H9 (cell line): Measurements from ENCODE around the gene NOVA1. TPM values are rescaled to one million over a fixed set of nuclear protein-coding genes. Genes with fewer than 3 reads are reported as not detected.

Experiments
- DNase-seq: peaks from one replicate; pipeline ENCODE4 v3.0.0-alpha.2; 2017
- H2AFZ ChIP-seq: one replicate; pipeline ENCODE4 v1.6.1; 2013; ENCODE audit warnings: mild to moderate bottlenecking, low read length, control low read depth, moderate library complexity
- H2AK5ac ChIP-seq: 2 replicates; pipeline ENCODE4 v1.6.1; 2013; ENCODE audit warnings: low read length, control low read depth, mixed read lengths; ENCODE audit not compliant: insufficient read length
- H2BK120ac ChIP-seq: one replicate; pipeline ENCODE4 v1.6.1; 2013; ENCODE audit warnings: low read depth, mild to moderate bottlenecking, low read length, control low read depth, inconsistent platforms; ENCODE audit not compliant: poor library complexity, severe bottlenecking
- H2BK12ac ChIP-seq: 2 replicates; pipeline ENCODE4 v1.6.1; 2013; ENCODE audit warnings: low read length, control low read depth, mixed read lengths, low read depth; ENCODE audit not compliant: insufficient read length
- H2BK15ac ChIP-seq: 2 replicates; pipeline ENCODE4 v1.6.1; 2013; ENCODE audit warnings: low read depth, low read length, control low read depth
- H2BK20ac ChIP-seq: one replicate; pipeline ENCODE4 v1.6.1; 2013; ENCODE audit warnings: low read depth, mild to moderate bottlenecking, low read length, control low read depth, inconsistent platforms; ENCODE audit not compliant: poor library complexity, severe bottlenecking
- H2BK5ac ChIP-seq: 2 replicates; pipeline ENCODE4 v1.6.1; 2013; ENCODE audit warnings: low read length, control low read depth, mixed read lengths; ENCODE audit not compliant: insufficient read length
- H3K14ac ChIP-seq: 2 replicates; pipeline ENCODE4 v1.6.1; 2013; ENCODE audit warnings: low read length, control low read depth; ENCODE audit not compliant: insufficient read depth
- H3K18ac ChIP-seq: 2 replicates; pipeline ENCODE4 v1.6.1; 2013; ENCODE audit warnings: low read depth, mild to moderate bottlenecking, mixed read lengths, low read length, control low read depth; ENCODE audit not compliant: insufficient read length
- H3K23ac ChIP-seq: 2 replicates; pipeline ENCODE4 v1.6.1; 2013; ENCODE audit warnings: low read length, control low read depth, mixed read lengths, low read depth; ENCODE audit not compliant: insufficient read length
- H3K23me2 ChIP-seq: 2 replicates; pipeline ENCODE4 v1.6.1; 2013; ENCODE audit warnings: low read depth, mild to moderate bottlenecking, mixed read lengths, low read length, control low read depth; ENCODE audit not compliant: insufficient read length, poor library complexity, severe bottlenecking
- H3K27ac ChIP-seq: 2 replicates; pipeline ENCODE4 v1.5.1; 2013; ENCODE audit warnings: low read length, control low read depth, mixed read lengths, low read depth; ENCODE audit not compliant: insufficient read length
- H3K27me3 ChIP-seq: 2 replicates; pipeline ENCODE4 v1.6.1; 2013; ENCODE audit warnings: low read length, control low read depth, inconsistent platforms; ENCODE audit not compliant: insufficient read depth
- H3K4ac ChIP-seq: 2 replicates; pipeline ENCODE4 v1.6.1; 2013; ENCODE audit warnings: low read depth, mild to moderate bottlenecking, control low read depth, inconsistent platforms, low read length, moderate library complexity
- H3K4me1 ChIP-seq: 2 replicates; pipeline ENCODE4 v1.6.1; 2013; ENCODE audit warnings: low read length, control low read depth, inconsistent platforms; ENCODE audit not compliant: insufficient read depth
- H3K4me2 ChIP-seq: 2 replicates; pipeline ENCODE4 v1.6.1; 2013; ENCODE audit warnings: low read length, control low read depth, mixed read lengths; ENCODE audit not compliant: insufficient read length, insufficient read depth
- H3K56ac ChIP-seq: 2 replicates; pipeline ENCODE4 v1.6.1; 2013; ENCODE audit warnings: low read depth, mild to moderate bottlenecking, mixed read lengths, low read length, control low read depth; ENCODE audit not compliant: insufficient read length
- H3K79me1 ChIP-seq: 2 replicates; pipeline ENCODE4 v1.6.1; 2013; ENCODE audit warnings: low read depth, mild to moderate bottlenecking, moderate library complexity, low read length, control low read depth, inconsistent platforms; ENCODE audit not compliant: insufficient read depth, poor library complexity, severe bottlenecking
- H3K79me2 ChIP-seq: 2 replicates; pipeline ENCODE4 v1.6.1; 2013; ENCODE audit warnings: low read length, control low read depth, inconsistent platforms; ENCODE audit not compliant: insufficient read depth
- H3K9ac ChIP-seq: 2 replicates; pipeline ENCODE4 v1.6.1; 2013; ENCODE audit warnings: low read length, control low read depth, mixed read lengths; ENCODE audit not compliant: insufficient read length; ENCODE audit errors: extremely low read depth
- H3K9me3 ChIP-seq: one replicate; pipeline ENCODE4 v1.6.1; 2013; ENCODE audit warnings: low read depth, low read length, inconsistent platforms; ENCODE audit not compliant: control insufficient read depth
- H3T11ph ChIP-seq: one replicate; pipeline ENCODE4 v1.6.1; 2013; ENCODE audit warnings: mild to moderate bottlenecking, low read length, control low read depth, inconsistent platforms
- H4K20me1 ChIP-seq: one replicate; pipeline ENCODE4 v1.6.1; 2013; ENCODE audit not compliant: control insufficient read depth, insufficient read length, insufficient read depth
- H4K5ac ChIP-seq: 2 replicates; pipeline ENCODE4 v1.6.1; 2013; ENCODE audit warnings: low read depth, mild to moderate bottlenecking, mixed read lengths, low read length, control low read depth; ENCODE audit not compliant: insufficient read length
- H4K8ac ChIP-seq: replicated peaks from 2 replicates; pipeline ENCODE4 v1.6.1; 2013; ENCODE audit warnings: low read length, control low read depth, mixed read lengths, low read depth; ENCODE audit not compliant: insufficient read length
- H4K91ac ChIP-seq: 2 replicates; pipeline ENCODE4 v1.6.1; 2013; ENCODE audit warnings: low read depth, mild to moderate bottlenecking, moderate library complexity, mixed read lengths, low read length, control low read depth; ENCODE audit not compliant: insufficient read length
- H3K27ac Mint-ChIP-seq, 3 experiments: 2 replicates in 2 of 3; 3 replicates in 1 of 3; pipeline ENCODE4 v1.8.0; 2020 to 2021; ENCODE audit warnings: mixed read lengths in 3 of 3, mild to moderate bottlenecking in 1 of 3, moderate library complexity in 1 of 3
- H3K27me3 Mint-ChIP-seq: 2 replicates; pipeline ENCODE4 v1.8.0; 2021; ENCODE audit warnings: low read depth, mild to moderate bottlenecking, moderate library complexity, mixed read lengths
- H3K36me3 Mint-ChIP-seq, 3 experiments: 2 replicates in 2 of 3; 3 replicates in 1 of 3; pipeline ENCODE4 v1.8.0; 2020 to 2021; ENCODE audit warnings: low read depth in 3 of 3, mixed read lengths in 3 of 3; ENCODE audit not compliant: insufficient read depth in 1 of 3
- H3K4me1 Mint-ChIP-seq, 2 experiments: 2 replicates each; pipeline ENCODE4 v1.8.0; 2020; ENCODE audit warnings: mixed read lengths in 2 of 2
- H3K4me3 Mint-ChIP-seq, 2 experiments: 2 replicates in 1 of 2; 3 replicates in 1 of 2; pipeline ENCODE4 v1.8.0; 2020 to 2021; ENCODE audit warnings: mild to moderate bottlenecking in 2 of 2, mixed read lengths in 2 of 2, moderate library complexity in 1 of 2
- H3K9me3 Mint-ChIP-seq, 2 experiments: 2 replicates in 1 of 2; 3 replicates in 1 of 2; pipeline ENCODE4 v1.8.0; 2020; ENCODE audit warnings: mild to moderate bottlenecking in 2 of 2, mixed read lengths in 2 of 2, moderate library complexity in 1 of 2
- WGBS: extraction: QIAGEN DNeasy Blood & Tissue Kit; methylation state at CpG from one replicate; pipeline ENCODE4 v1.1.7; 2013; ENCODE audit warnings: missing lambda C conversion rate, low lambda C conversion rate, mixed read lengths; ENCODE audit not compliant: insufficient read length; ENCODE audit errors: extremely low coverage; 5-methylcytosine and 5-hydroxymethylcytosine counted together
- total RNA-seq: library from RNA; stranded (reverse); gene quantifications from 2 replicates; pipeline ENCODE4 v1.2.1, GENCODE V29; 2021
- TF ChIP-seq, protein P1 (sequence below): fragments of 200-600 bp; sonication (generic); conservative IDR thresholded peaks from 3 replicates; pipeline ENCODE4 v1.8.0; 2021; ENCODE audit warnings: antibody characterized with exemption, mild to moderate bottlenecking

Gene NOVA1
- total RNA-seq, 1 experiment from 2014 or later, result 13.8 TPM

DNA sequence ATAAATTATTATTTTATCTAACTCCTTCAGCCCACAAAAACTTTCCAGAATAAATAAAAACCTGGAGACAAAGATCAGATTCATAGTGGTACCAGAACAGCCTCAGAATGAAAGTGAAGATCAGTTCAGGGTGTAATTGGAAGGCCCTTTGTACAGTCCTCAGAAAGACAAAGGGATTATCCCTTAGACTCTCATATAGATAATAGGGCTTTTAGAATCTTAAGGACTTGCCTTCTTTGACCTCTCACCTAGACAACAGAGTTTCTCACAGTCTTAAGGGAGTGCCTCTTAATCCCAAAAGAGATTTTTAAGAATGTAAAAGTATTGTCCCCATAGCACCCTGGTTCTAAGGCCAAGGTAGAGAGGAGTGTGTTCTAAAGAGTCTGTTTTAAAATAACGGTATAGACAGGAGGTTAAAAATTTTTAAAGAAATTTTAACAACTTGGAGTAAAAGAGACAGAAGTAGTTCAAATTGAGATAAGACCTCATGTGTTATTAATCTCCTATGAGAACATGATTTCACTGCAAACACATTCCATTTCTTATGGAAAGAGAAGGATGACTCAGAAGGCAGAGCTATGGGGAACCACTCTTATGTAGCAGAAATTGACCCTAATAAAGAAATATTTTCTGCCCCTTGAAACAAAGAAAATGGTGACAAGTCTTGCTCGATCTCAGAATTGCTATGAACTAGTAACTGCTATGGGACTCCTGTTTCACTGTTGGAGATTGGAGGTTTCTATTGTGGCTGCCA is 24.2 kb upstream of the NOVA1 start:
- H4K20me1 ChIP-seq, result no peaks in the 10 kb centered on the region
- Mint-ChIP-seq H3K27me3 (no peaks in the 10 kb centered on the region), H3K4me1 (peaks cover 9 to 10% of the 10 kb centered on the region in 2 experiments), H3K4me3 (no peak overlapping the region), H3K27ac (no peak overlapping the region; a peak in 1 of 7 replicates), H3K9me3 (no peaks in the 10 kb centered on the region), H3K36me3 (no peaks in the 10 kb centered on the region)
- no peak overlapping the region for H2AFZ ChIP-seq
- H3K9me3 ChIP-seq, result no peaks in the 10 kb centered on the region
- no peak overlapping the region for H3T11ph ChIP-seq
- H3K79me1 ChIP-seq, result no peaks in the 10 kb centered on the region
- H3K9ac ChIP-seq, result no peak overlapping the region
- H2BK15ac ChIP-seq, result no peak overlapping the region
- no peak overlapping the region for H2BK12ac ChIP-seq
- no peak overlapping the region for H2BK5ac ChIP-seq
- no peak overlapping the region for H2BK20ac ChIP-seq
- DNase-seq, result no peak
- no peak overlapping the region for H2AK5ac ChIP-seq
- H2BK120ac ChIP-seq, result no peak overlapping the region
- H3K27ac ChIP-seq, result no peak overlapping the region
- no peak overlapping the region for H3K18ac ChIP-seq
- H3K4ac ChIP-seq, result no peak overlapping the region
- TF ChIP-seq, protein P1, sequence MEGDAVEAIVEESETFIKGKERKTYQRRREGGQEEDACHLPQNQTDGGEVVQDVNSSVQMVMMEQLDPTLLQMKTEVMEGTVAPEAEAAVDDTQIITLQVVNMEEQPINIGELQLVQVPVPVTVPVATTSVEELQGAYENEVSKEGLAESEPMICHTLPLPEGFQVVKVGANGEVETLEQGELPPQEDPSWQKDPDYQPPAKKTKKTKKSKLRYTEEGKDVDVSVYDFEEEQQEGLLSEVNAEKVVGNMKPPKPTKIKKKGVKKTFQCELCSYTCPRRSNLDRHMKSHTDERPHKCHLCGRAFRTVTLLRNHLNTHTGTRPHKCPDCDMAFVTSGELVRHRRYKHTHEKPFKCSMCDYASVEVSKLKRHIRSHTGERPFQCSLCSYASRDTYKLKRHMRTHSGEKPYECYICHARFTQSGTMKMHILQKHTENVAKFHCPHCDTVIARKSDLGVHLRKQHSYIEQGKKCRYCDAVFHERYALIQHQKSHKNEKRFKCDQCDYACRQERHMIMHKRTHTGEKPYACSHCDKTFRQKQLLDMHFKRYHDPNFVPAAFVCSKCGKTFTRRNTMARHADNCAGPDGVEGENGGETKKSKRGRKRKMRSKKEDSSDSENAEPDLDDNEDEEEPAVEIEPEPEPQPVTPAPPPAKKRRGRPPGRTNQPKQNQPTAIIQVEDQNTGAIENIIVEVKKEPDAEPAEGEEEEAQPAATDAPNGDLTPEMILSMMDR, result no peak
- no peaks in the 10 kb centered on the region for H3K4me1 ChIP-seq
- H4K8ac ChIP-seq, result no peak overlapping the region
- H3K23me2 ChIP-seq, result no peaks in the 10 kb centered on the region
- no peak overlapping the region for H4K5ac ChIP-seq
- H3K14ac ChIP-seq, result no peak overlapping the region
- no peak overlapping the region for H3K23ac ChIP-seq
- H4K91ac ChIP-seq, result no peak overlapping the region
- H3K79me2 ChIP-seq, result no peaks in the 10 kb centered on the region
- H3K56ac ChIP-seq, result no peak overlapping the region
- WGBS, result no CpG with 5 or more reads among the region's 2 CpGs
- H3K4me2 ChIP-seq, result no peak overlapping the region
- H3K27me3 ChIP-seq, result no peaks in the 10 kb centered on the region
